Sigmoid colon (tissue), 4 donors: ENCODE data around the gene KCNIP1.

Experiments used
- CTCF ChIP-seq, 4 experiments: fragments of 450-650 bp in 3 of 4; fragments of 200-600 bp in 1 of 4; IDR thresholded peaks; one replicate each; pipeline ENCODE4 v1.5.1; 2016 to 2019; ENCODE audit warnings: antibody characterized with exemption in 4 of 4, mild to moderate bottlenecking in 3 of 4, moderate library complexity in 2 of 4
- EP300 ChIP-seq, 4 donors: sonication (generic); formaldehyde crosslinking; IDR thresholded peaks; one replicate each; pipeline ENCODE4 v1.6.1; 2017; ENCODE audit warnings: antibody characterized with exemption in 4 of 4
- POLR2A ChIP-seq, 2 donors: fragments of 450-650 bp; IDR thresholded peaks; one replicate each; pipeline ENCODE4 v1.6.1; 2016; ENCODE audit warnings: antibody characterized with exemption in 2 of 2, mild to moderate bottlenecking in 2 of 2, moderate library complexity in 2 of 2
- POLR2AphosphoS5 ChIP-seq, 4 donors: sonication (generic); formaldehyde crosslinking; IDR thresholded peaks; one replicate each; pipeline ENCODE4 v1.6.1; 2017; ENCODE audit warnings: antibody characterized with exemption in 4 of 4

- TF ChIP-seq CTCF (IDR thresholded peaks at IDR 0.05): no peak
- no peak for TF ChIP-seq POLR2A (IDR thresholded peaks at IDR 0.05)
- no peak for TF ChIP-seq POLR2AphosphoS5 (IDR thresholded peaks at IDR 0.05)
- no peak for TF ChIP-seq EP300 (IDR thresholded peaks at IDR 0.05)
Observed at GRCh38 chr5:170626507-170627150, 122.8 kb downstream of the KCNIP1 start.
